ENCODE data around the gene TBL3. TPM values are rescaled to one million over a fixed set of nuclear protein-coding genes. Genes with fewer than 3 reads are reported as not detected.

TBL3 gene
- total RNA-seq, 2 experiments from 2014 or later: 49.9 to 67.2 TPM

- H3K9me2 ChIP-seq (ENCODE audit: insufficient read depth, low read length): no peaks in the 10 kb centered on the region
- no peak for DNase-seq (ENCODE audit: low spot score)
- TF ChIP-seq CTCF (conservative IDR thresholded peaks at IDR 0.05; ENCODE audit: low read length) (no peak), EZH2phosphoT487 (IDR thresholded peaks at IDR 0.05; ENCODE audit: borderline replicate concordance, low read depth, low read length) (no peak)
- no peaks in the 10 kb centered on the region; the same call in 1 of the 2 replicates for H3K79me2 ChIP-seq (ENCODE audit: insufficient read depth, low read depth, low read length)
- ChIA-PET CTCF (ENCODE audit: unreplicated experiment) (no interaction called here), POLR2A (no interaction called here)
- no peak overlapping the region for H3K4me2 ChIP-seq (ENCODE audit: low read length)
- intact Hi-C loops (cut with micrococcal nuclease; ENCODE audit: unreplicated experiment): no loop called here
- H2AFZ ChIP-seq (ENCODE audit: low read length): no peak overlapping the region
- H3K36me3 ChIP-seq (ENCODE audit: insufficient read depth, low read length): peaks cover 78% of the 10 kb centered on the region
- H3K9me3 ChIP-seq (ENCODE audit: low read length): no peaks in the 10 kb centered on the region
- H3K27ac ChIP-seq (ENCODE audit: low read depth, low read length, poor library complexity, severe bottlenecking): no peak overlapping the region
- no peaks in the 10 kb centered on the region; the same call in 1 of the 2 replicates for H4K20me1 ChIP-seq (ENCODE audit: insufficient read depth, low read length)
- no TSS peak for BruUV-seq (replicated peaks)
- H3K4me1 ChIP-seq (ENCODE audit: insufficient read depth, low read length, poor library complexity, severe bottlenecking): peaks cover 9% of the 10 kb centered on the region
- no peak overlapping the region for H3K4me3 ChIP-seq (ENCODE audit: low read depth, low read length, poor library complexity, severe bottlenecking)
Observed at GRCh38 chr16:2001035-2001434, 29.2 kb downstream of the TBL3 start.

- POLR2A ChIA-PET: no interaction called here
- H3K9me2 ChIP-seq (ENCODE audit: insufficient read depth, low read length): no peaks in the 10 kb centered on the region
- intact Hi-C loops (cut with micrococcal nuclease; ENCODE audit: unreplicated experiment): no loop called here
- peaks cover 73% of the 10 kb centered on the region for H3K36me3 ChIP-seq (ENCODE audit: insufficient read depth, low read length)
- no peak overlapping the region for H3K4me2 ChIP-seq (ENCODE audit: low read length)
- CTCF ChIA-PET (ENCODE audit: unreplicated experiment): no interaction called here
- no peak overlapping the region for H3K4me3 ChIP-seq (ENCODE audit: low read depth, low read length, poor library complexity, severe bottlenecking)
- TF ChIP-seq EZH2phosphoT487 (IDR thresholded peaks at IDR 0.05; ENCODE audit: borderline replicate concordance, low read depth, low read length): no peak
- TF ChIP-seq CTCF (conservative IDR thresholded peaks at IDR 0.05; ENCODE audit: low read length): no peak
- H3K79me2 ChIP-seq (ENCODE audit: insufficient read depth, low read depth, low read length): peaks cover 5% of the 10 kb centered on the region; the same call in 1 of the 2 replicates
- H3K4me1 ChIP-seq (ENCODE audit: insufficient read depth, low read length, poor library complexity, severe bottlenecking): peaks cover 9% of the 10 kb centered on the region
- no peak overlapping the region for H2AFZ ChIP-seq (ENCODE audit: low read length)
- no TSS peak for BruUV-seq (replicated peaks)
- H3K27ac ChIP-seq (ENCODE audit: low read depth, low read length, poor library complexity, severe bottlenecking): no peak overlapping the region
- H3K9me3 ChIP-seq (ENCODE audit: low read length): no peaks in the 10 kb centered on the region
- DNase-seq (ENCODE audit: low spot score): no peak
- no peaks in the 10 kb centered on the region; the same call in 1 of the 2 replicates for H4K20me1 ChIP-seq (ENCODE audit: insufficient read depth, low read length)
Observed at GRCh38 chr16:2001456-2002355, 29.9 kb downstream of the TBL3 start.
